Muscle layer of duodenum (tissue), 2 donors: Measurements from ENCODE around the gene ETS1.
A peak's percentile ranks its signal among the peaks of the same experiment; 100 is the strongest.

Experiments
- H3K27ac ChIP-seq: one replicate; pipeline ENCODE4 v1.7.0; 2013; ENCODE audit warnings: mild to moderate bottlenecking, low read length
- H3K27me3 ChIP-seq: one replicate; pipeline ENCODE4 v1.7.0; 2013; ENCODE audit warnings: low read depth, mild to moderate bottlenecking, control low read depth, low read length
- H3K36me3 ChIP-seq, 2 donors: one replicate each; pipeline ENCODE4 v1.7.0; 2013; ENCODE audit warnings: low read length in 2 of 2, control low read depth in 1 of 2, mild to moderate bottlenecking in 1 of 2; ENCODE audit not compliant: insufficient read depth in 2 of 2, control insufficient read depth in 1 of 2
- H3K4me1 ChIP-seq, 2 donors: one replicate each; pipeline ENCODE4 v1.7.0; 2013; ENCODE audit warnings: low read length in 2 of 2, mild to moderate bottlenecking in 2 of 2, control low read depth in 1 of 2, moderate library complexity in 1 of 2; ENCODE audit not compliant: insufficient read depth in 2 of 2, control insufficient read depth in 1 of 2
- H3K4me3 ChIP-seq, 2 donors: one replicate each; pipeline ENCODE4 v1.7.0; 2013; ENCODE audit warnings: low read length in 2 of 2, low read depth in 1 of 2, mild to moderate bottlenecking in 1 of 2
- H3K9me3 ChIP-seq, 2 donors: one replicate each; pipeline ENCODE4 v1.7.0; 2013; ENCODE audit warnings: low read length in 2 of 2, control low read depth in 1 of 2, mild to moderate bottlenecking in 1 of 2; ENCODE audit not compliant: control insufficient read depth in 1 of 2
- donor health status: healthy.

Gene ETS1

GRCh38 chr11:128575961-128576350 is 11.4 kb downstream of the ETS1 start:
- Histone ChIP-seq H3K27me3 (no peaks in the 10 kb centered on the region), H3K36me3 (no peaks in the 10 kb centered on the region), H3K4me1 (peaks cover 0 to 18% of the 10 kb centered on the region in 2 donors), H3K9me3 (peaks cover 0 to 5% of the 10 kb centered on the region in 2 donors), H3K27ac (peak overlapping the region; percentile 1), H3K4me3 (no peak overlapping the region)

GRCh38 chr11:128575174-128575960 is 12.0 kb downstream of the ETS1 start:
- H3K4me3 ChIP-seq: no peak overlapping the region
- peaks cover 0 to 18% of the 10 kb centered on the region in 2 donors for H3K4me1 ChIP-seq
- no peaks in the 10 kb centered on the region for H3K36me3 ChIP-seq
- no peaks in the 10 kb centered on the region for H3K27me3 ChIP-seq
- H3K9me3 ChIP-seq: peaks cover 0 to 5% of the 10 kb centered on the region in 2 donors
- H3K27ac ChIP-seq: peak overlapping the region; percentile 1

- Histone ChIP-seq H3K4me1 (peaks cover 0 to 18% of the 10 kb centered on the region in 2 donors), H3K4me3 (no peak overlapping the region), H3K27me3 (no peaks in the 10 kb centered on the region), H3K36me3 (no peaks in the 10 kb centered on the region), H3K9me3 (peaks cover 0 to 5% of the 10 kb centered on the region in 2 donors), H3K27ac (no peak overlapping the region)
These were observed 12.8 kb downstream of the ETS1 start for GRCh38 chr11:128574576-128575011.

- H3K9me3 ChIP-seq: peaks cover 0 to 5% of the 10 kb centered on the region in 2 donors
- peaks cover 0 to 18% of the 10 kb centered on the region in 2 donors for H3K4me1 ChIP-seq
- H3K27me3 ChIP-seq: no peaks in the 10 kb centered on the region
- no peaks in the 10 kb centered on the region for H3K36me3 ChIP-seq
- H3K27ac ChIP-seq: no peak overlapping the region
- no peak overlapping the region for H3K4me3 ChIP-seq
These were observed 13.7 kb downstream of the ETS1 start for GRCh38 chr11:128573638-128574037.

- peaks cover 0 to 5% of the 10 kb centered on the region in 2 donors for H3K9me3 ChIP-seq
- no peak overlapping the region for H3K27ac ChIP-seq
These were observed 14.4 kb downstream of the ETS1 start for GRCh38 chr11:128572965-128573364.

GRCh38 chr11:128570632-128571031 is 16.7 kb downstream of the ETS1 start:
- Histone ChIP-seq H3K27me3 (no peaks in the 10 kb centered on the region), H3K9me3 (peaks cover 0 to 5% of the 10 kb centered on the region in 2 donors), H3K36me3 (no peaks in the 10 kb centered on the region), H3K4me3 (no peak overlapping the region), H3K27ac (no peak overlapping the region), H3K4me1 (peaks cover 0 to 3% of the 10 kb centered on the region in 2 donors)

More at GRCh38 chr11:128572965-128573364, 14.4 kb downstream of the ETS1 start:
- H3K27me3 ChIP-seq: no peaks in the 10 kb centered on the region
- H3K36me3 ChIP-seq: no peaks in the 10 kb centered on the region
- peaks cover 0 to 18% of the 10 kb centered on the region in 2 donors for H3K4me1 ChIP-seq
- no peak overlapping the region for H3K4me3 ChIP-seq

GRCh38 chr11:128569291-128569690 is 18.1 kb downstream of the ETS1 start:
- H3K27ac ChIP-seq: no peak overlapping the region

GRCh38 chr11:128568166-128568778 is 19.1 kb downstream of the ETS1 start:
- Histone ChIP-seq H3K4me1 (no peaks in the 10 kb centered on the region), H3K27ac (no peak overlapping the region), H3K4me3 (no peak overlapping the region)

More at GRCh38 chr11:128569291-128569690, 18.1 kb downstream of the ETS1 start:
- Histone ChIP-seq H3K4me3 (no peak overlapping the region), H3K4me1 (no peaks in the 10 kb centered on the region), H3K36me3 (no peaks in the 10 kb centered on the region), H3K9me3 (peaks cover 0 to 5% of the 10 kb centered on the region in 2 donors), H3K27me3 (no peaks in the 10 kb centered on the region)

GRCh38 chr11:128567130-128567529 is 20.2 kb downstream of the ETS1 start:
- no peaks in the 10 kb centered on the region for H3K4me1 ChIP-seq
- no peak overlapping the region for H3K4me3 ChIP-seq
- H3K9me3 ChIP-seq: no peaks in the 10 kb centered on the region
- no peak overlapping the region for H3K27ac ChIP-seq
- no peaks in the 10 kb centered on the region for H3K36me3 ChIP-seq
- H3K27me3 ChIP-seq: no peaks in the 10 kb centered on the region

More at GRCh38 chr11:128568166-128568778, 19.1 kb downstream of the ETS1 start:
- no peaks in the 10 kb centered on the region for H3K36me3 ChIP-seq
- H3K27me3 ChIP-seq: no peaks in the 10 kb centered on the region
- no peaks in the 10 kb centered on the region for H3K9me3 ChIP-seq

GRCh38 chr11:128565881-128566280 is 21.5 kb downstream of the ETS1 start:
- H3K36me3 ChIP-seq: no peaks in the 10 kb centered on the region
- H3K27ac ChIP-seq: no peak overlapping the region
- no peaks in the 10 kb centered on the region for H3K9me3 ChIP-seq
- H3K27me3 ChIP-seq: no peaks in the 10 kb centered on the region
- H3K4me3 ChIP-seq: no peak overlapping the region
- H3K4me1 ChIP-seq: no peaks in the 10 kb centered on the region

GRCh38 chr11:128564642-128565245 is 22.6 kb downstream of the ETS1 start:
- no peak overlapping the region for H3K4me3 ChIP-seq
- no peak overlapping the region for H3K27ac ChIP-seq
- H3K27me3 ChIP-seq: no peaks in the 10 kb centered on the region
- no peaks in the 10 kb centered on the region for H3K36me3 ChIP-seq
- no peaks in the 10 kb centered on the region for H3K9me3 ChIP-seq
- no peaks in the 10 kb centered on the region for H3K4me1 ChIP-seq
